Astrocyte of the spinal cord (primary cell): ENCODE data around the gene ARHGAP42.
"Not testable (repeated sequence)": the region's sequence is repeated elsewhere in the genome, so short reads cannot be mapped to it uniquely, and the experiment has no call there.

Source experiments
- DNase-seq: peaks from one replicate; pipeline ENCODE4 v3.0.0; 2011; ENCODE audit warnings: low read depth, low spot score
- H3K4me3 ChIP-seq: 2 replicates; pipeline ENCODE4 v1.5.1; 2011; ENCODE audit warnings: low read depth, mild to moderate bottlenecking, low read length, moderate library complexity
- CTCF ChIP-seq: IDR thresholded peaks from 2 replicates; pipeline ENCODE4 v1.5.1; 2012; ENCODE audit warnings: low read depth, mild to moderate bottlenecking, low read length, inconsistent platforms
- in situ Hi-C: cut with HindIII; loops from 2 replicates; pipeline ENCODE4 v1.10.0; 2017; ENCODE audit warnings: low sequenced_read_pairs

The ARHGAP42 gene

GRCh38 chr11:101008961-101009689 is 322.0 kb downstream of the ARHGAP42 start:
- in situ Hi-C loops: no loop called here
- no peak for DNase-seq
- no peak for TF ChIP-seq CTCF
- no peak overlapping the region for H3K4me3 ChIP-seq

- in situ Hi-C loops: no loop called here
- H3K4me3 ChIP-seq: no peak overlapping the region
- no peak for TF ChIP-seq CTCF
- no peak for DNase-seq
Observed at GRCh38 chr11:101009690-101010055, 322.6 kb downstream of the ARHGAP42 start.

- in situ Hi-C loops: no loop called here
- no peak for DNase-seq
- TF ChIP-seq CTCF: no peak
- H3K4me3 ChIP-seq: no peak overlapping the region
Observed at GRCh38 chr11:101010899-101011298, 323.8 kb downstream of the ARHGAP42 start.

GRCh38 chr11:101011881-101012280 is 324.8 kb downstream of the ARHGAP42 start:
- no peak overlapping the region for H3K4me3 ChIP-seq
- DNase-seq: no peak
- in situ Hi-C loops: no loop called here
- TF ChIP-seq CTCF: no peak

GRCh38 chr11:101013702-101014101 is 326.6 kb downstream of the ARHGAP42 start:
- H3K4me3 ChIP-seq, DNase-seq, in situ Hi-C loops: not testable (repeated sequence)

- no peak for TF ChIP-seq CTCF
Observed at GRCh38 chr11:101014600-101015285, 327.7 kb downstream of the ARHGAP42 start.

GRCh38 chr11:101019870-101020269 is 332.8 kb downstream of the ARHGAP42 start:
- in situ Hi-C loops: no loop called here

More at GRCh38 chr11:101014600-101015285, 327.7 kb downstream of the ARHGAP42 start:
- H3K4me3 ChIP-seq: no peak overlapping the region
- no peak for DNase-seq
- in situ Hi-C loops: no loop called here

More at GRCh38 chr11:101019870-101020269, 332.8 kb downstream of the ARHGAP42 start:
- peak; percentile 14 for DNase-seq
- no peak overlapping the region for H3K4me3 ChIP-seq
- no peak for TF ChIP-seq CTCF
